Stimulated activated CD4-positive, alpha-beta T cell treated with anti-CD3 and anti-CD28 coated beads, Interleukin-4, amount 100 ng/mL, for 4 hours (primary cell): ENCODE data around the gene HOXA3.

Source experiments
- DNase-seq, 2 experiments: peaks; one replicate each; pipeline ENCODE4 v3.0.0-alpha.2; 2020

Gene HOXA3

DNA sequence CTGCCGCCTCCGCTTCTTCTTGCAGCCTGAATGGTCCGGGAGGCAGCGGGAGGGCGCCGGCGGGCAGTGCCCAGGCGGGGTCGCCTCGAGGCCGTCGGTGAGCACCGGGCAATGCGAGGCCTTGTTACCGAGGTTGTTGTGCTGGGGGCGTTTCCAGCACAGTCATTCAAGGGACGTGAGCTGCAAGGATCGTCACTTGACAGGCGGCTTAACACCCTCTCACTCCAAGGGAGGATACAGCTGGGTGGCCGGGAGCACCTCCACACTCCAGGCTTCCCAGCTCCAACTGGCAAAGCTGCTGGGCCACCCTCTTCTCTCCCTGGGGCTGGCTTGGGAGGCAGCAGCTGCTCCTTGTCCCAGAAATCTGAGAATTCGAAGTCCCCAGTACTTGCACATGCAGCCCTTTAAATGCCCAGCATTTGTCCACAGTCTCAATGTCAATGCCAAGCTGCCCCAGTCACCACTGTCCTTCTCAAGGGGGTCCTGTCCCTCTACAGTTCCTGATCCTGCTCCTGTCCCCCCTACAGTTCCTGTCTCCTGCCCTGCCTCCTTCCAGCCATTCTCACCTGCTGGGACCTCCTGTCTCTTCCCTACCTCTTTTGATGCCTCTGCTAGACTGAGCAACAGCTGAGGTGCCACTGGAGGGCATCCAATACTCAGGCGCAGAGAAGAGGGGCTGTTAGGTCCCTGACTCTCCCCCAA is 37.1 kb upstream of the HOXA3 start:
- no peak for DNase-seq

GRCh38 chr7:27188386-27189294 is 36.3 kb upstream of the HOXA3 start:
- DNase-seq: no peak

GRCh38 chr7:27187475-27188385 is 35.3 kb upstream of the HOXA3 start:
- no peak for DNase-seq

- DNase-seq: no peak
These were observed 34.5 kb upstream of the HOXA3 start for GRCh38 chr7:27186668-27187474.

- no peak for DNase-seq
These were observed 33.7 kb upstream of the HOXA3 start for GRCh38 chr7:27185854-27186667.

DNA sequence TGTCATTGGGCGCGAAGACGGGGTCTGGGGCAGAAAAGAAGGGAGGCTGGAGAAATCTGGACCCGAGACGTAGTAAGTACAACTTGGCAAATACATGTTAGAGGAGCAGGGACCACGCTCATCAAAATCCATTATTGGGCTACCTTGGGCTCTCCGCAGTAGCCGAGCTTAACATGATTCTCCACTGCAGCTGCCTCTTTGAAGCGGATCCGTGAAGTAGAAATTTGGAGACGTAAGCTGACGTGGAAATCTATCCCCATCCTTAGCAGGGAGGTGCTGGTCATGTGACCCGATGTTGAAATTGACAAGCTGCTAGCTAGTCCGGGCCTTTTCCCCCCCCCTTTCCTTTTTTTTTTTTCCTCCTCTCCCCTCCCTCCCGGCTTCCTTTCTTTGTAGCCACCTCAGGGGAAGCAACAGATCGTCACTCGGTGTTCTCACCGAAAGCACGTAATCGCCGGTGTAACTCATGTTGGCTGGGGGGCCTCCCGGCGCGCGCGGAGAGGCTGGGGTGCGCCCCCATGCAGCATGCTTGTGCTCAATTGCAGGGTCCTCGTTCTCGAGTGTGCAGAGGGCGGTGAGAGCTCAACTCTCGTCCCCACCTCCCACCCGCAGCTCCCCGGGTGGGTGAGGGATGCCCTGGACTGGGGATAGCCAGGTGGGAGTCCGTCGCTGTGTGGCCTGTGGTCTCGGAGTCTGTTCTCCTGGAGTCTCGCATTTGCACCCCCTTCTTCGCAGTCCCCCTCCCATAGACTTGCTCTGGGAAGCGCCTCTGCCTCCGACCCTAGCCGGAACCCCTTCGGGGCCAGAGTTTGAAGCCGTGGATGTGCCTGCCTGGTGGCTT is 32.9 kb upstream of the HOXA3 start, which contains the start of gene HOXA11:
Gene HOXA11 (minus strand): TSS at position 220 of the 841 bp plus-strand sequence. CDS start 88 bp downstream, at position 132.
- no peak for DNase-seq

- no peak for DNase-seq
These were observed 32.1 kb upstream of the HOXA3 start for GRCh38 chr7:27184337-27185012.

DNA sequence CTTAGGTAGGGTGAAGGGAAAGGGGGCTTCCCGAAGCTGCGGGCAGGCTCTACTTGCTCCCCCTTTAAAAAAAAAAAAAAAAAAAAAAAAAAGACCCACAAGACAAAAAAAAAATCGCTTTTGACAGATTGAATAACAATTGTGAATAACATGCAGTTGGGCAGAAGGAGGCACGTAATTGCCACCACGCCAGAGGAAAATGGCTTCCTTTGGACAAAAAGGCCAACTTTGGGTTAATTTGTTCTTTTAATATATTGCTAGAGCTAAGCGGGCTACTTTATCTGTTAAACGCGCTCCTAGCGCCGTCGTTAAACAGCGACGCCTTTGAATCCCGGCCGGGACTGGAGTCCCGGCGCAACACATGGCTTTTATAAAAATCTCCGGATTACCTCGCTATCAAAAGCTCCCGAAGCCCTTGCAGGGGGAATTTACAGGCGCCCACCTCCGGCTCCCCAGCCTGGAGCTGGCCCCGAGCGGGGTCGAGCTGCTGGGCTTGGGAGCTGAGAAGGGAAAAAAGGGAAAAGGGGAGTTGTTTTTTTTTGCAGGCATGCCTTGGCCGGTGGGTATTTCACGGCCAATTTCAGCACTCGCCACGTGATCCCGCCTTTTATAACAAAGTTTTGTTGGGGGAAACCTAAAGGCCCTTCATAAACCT is 31.4 kb upstream of the HOXA3 start:
- DNase-seq: no peak

DNA sequence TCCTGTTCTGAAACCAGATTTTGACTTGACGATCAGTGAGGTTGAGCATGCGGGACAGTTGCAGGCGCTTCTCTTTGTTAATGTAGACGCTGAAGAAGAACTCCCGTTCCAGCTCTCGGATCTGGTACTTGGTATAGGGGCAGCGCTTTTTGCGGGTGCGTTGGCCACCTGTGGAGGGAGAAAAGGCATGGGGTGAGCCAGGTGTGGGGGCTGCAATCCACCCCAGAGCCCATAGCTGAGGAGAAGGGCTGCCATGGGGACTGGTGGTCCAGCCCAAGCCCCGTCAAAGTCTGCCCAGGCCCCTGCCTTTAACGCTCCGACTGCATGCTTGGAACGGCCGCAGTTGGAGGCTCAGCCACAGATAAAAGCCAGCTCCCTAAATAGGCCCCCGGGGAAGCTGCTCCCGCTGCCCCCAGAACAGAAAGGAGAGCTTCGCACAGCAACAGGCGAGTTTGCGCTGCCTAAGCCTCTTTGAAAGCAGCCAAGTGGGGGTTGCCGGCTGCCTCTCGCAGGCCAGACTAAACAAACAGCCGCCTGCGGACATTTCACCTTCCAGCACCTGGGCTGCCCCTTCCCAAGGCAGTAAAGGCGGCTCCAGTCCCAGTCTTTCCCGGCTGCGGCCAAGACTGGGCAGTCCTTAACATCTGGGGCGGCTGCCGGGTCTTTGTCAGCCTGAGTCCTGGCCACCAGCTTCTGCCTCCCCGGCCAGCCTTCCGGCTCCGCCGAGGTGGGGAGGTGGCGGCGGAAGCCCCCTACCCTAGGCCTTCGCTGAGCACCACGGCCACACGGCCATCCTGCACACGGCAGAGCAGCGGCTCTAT is 30.7 kb upstream of the HOXA3 start:
- DNase-seq: no peak

DNA sequence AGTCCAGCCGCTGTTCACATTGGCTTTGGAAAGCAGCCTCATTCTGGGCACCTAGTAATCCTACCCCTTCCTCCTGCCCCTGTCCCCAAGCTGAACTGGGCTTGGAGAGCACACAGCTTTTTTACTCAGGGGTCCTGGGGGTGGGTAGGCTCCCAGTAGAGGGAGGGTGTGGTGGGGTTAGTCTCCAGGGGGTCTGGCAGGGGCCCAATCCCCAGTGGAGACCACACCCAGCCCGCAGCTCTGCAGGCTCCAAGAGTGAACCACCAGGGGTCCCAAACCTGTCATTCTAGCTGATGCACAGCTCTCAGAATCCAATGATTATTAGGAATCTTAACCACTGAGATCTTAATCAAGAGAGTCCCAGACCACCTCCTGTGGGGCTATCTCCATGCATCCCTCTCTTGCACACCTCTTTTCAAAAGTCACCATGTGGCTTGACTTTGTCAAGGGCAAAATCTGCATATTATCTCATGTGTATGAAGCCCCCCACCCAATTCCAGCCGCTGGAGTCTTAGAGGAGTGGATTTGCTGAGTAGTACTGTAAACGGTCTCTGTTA is 30.0 kb upstream of the HOXA3 start:
- no peak for DNase-seq

GRCh38 chr7:27181795-27182275 is 29.5 kb upstream of the HOXA3 start:
- no peak for DNase-seq

- DNase-seq: no peak
These were observed 28.3 kb upstream of the HOXA3 start for GRCh38 chr7:27180431-27181420.

DNA sequence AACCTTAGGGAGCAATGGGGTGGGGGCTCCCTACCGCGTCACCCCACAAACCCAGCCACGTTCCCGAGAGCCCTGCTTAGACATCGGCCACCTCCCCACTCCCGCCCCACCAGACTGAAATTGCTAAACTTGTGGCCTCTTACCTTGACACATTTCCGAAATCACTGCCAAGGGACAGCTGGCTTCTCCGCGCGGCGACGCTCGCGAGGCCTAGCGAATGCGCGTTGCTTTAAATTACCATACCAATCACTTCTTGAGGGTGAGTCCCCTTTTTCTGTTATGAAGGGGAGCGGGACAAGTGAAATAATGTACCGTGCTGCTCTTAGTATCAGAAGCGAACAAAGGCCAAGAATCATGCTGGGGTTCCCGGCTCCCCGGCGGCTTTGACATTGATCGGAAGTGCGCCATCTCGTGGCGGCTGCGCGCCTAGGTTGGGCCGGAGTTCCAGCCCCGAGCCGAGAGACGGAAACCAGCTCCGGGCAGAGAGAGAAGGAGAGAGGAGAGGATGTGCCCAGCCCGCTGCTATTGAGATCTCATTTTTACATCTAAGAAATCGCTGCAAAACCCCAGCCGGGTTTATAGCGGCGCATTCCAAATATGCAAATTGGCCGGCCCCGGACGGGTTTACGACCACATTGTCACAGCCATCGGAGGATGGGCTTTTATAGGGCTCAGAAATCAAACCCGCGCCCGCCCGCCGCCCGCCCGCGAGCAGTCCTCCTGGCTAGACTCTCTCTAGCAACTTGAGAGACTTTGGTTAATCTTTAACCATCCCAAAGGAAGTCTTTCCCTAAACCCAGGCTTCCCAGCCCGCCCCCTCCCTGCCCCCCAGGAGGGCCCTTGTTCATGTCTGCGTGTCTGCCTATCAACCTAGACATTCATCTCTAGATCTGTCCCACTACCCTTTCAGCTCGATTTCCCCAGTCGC is 27.4 kb upstream of the HOXA3 start:
- peak; percentile 41 to 67 for DNase-seq

DNA sequence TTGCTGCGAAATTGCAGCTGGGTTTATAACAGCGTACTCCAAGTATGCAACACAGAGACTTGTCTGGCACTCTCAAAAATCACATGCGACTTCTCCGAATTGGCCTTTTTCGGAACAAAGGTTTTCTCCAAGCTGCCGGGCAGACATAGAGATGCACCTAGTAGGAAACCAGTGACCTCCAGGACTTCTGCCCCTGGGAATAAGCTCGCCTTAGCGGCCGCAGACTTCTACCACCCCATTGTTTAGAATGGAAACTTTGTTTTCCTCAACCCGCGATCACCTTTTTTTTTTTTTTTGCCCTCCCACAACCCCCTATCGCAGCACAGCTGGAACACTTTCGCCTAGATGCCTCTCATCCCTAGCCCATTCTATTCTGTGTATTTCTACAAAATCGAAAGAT is 26.6 kb upstream of the HOXA3 start:
- no peak for DNase-seq

- no peak for DNase-seq
These were observed 26.0 kb upstream of the HOXA3 start for GRCh38 chr7:27178366-27178765.
